NB4 (cell line): ENCODE results near the gene MT1F.

Source experiments
- CTCF ChIP-seq: IDR thresholded peaks from one replicate; pipeline ENCODE4 v1.5.1; 2012; ENCODE audit warnings: low read depth, low read length
- MYC ChIP-seq: IDR thresholded peaks from 2 replicates; pipeline ENCODE4 v1.6.1; 2011; ENCODE audit warnings: low read depth, low read length
- POLR2A ChIP-seq: IDR thresholded peaks from 2 replicates; pipeline ENCODE4 v1.6.1; 2011; ENCODE audit warnings: mild to moderate bottlenecking; ENCODE audit not compliant: insufficient read length; ENCODE audit errors: extremely low read depth

GRCh38 chr16:56618138-56618537 lies 39.6 kb upstream of the MT1F start:
- no peak for TF ChIP-seq CTCF
- TF ChIP-seq POLR2A: no peak
- TF ChIP-seq MYC: no peak
